Mucosa of descending colon (tissue), 3 donors: ENCODE measurements around the gene CPT1A. TPM values are rescaled to one million over a fixed set of nuclear protein-coding genes. Genes with fewer than 3 reads are reported as not detected.
"Not testable (repeated sequence)": the region's sequence is repeated elsewhere in the genome, so short reads cannot be mapped to it uniquely, and the experiment has no call there.

Experiments
- ATAC-seq: fragments of 200-7000 bp; cut with Tn5 transposase; one replicate; pipeline ENCODE4 v1.9.1; 2020; ENCODE audit warnings: mild to moderate bottlenecking, moderate library complexity
- DNase-seq, 3 donors: peaks; one replicate each; pipeline ENCODE4 v3.0.0-alpha.2; 2020
- H3K36me3 ChIP-seq: fragments of 200-600 bp; one replicate; pipeline ENCODE4 v1.8.0; 2021; ENCODE audit warnings: low read depth, mild to moderate bottlenecking
- H3K4me1 ChIP-seq: fragments of 200-600 bp; one replicate; pipeline ENCODE4 v1.8.0; 2021; ENCODE audit warnings: low read depth, mild to moderate bottlenecking
- H3K4me3 ChIP-seq: fragments of 200-600 bp; one replicate; pipeline ENCODE4 v1.8.0; 2021; ENCODE audit warnings: mild to moderate bottlenecking
- H3K9me3 ChIP-seq: fragments of 200-600 bp; one replicate; pipeline ENCODE4 v1.8.0; 2021; ENCODE audit warnings: mild to moderate bottlenecking
- intact Hi-C, 2 donors: fragments of 100-400 bp; cut with DNase I in 1 of 2; cut with micrococcal nuclease in 1 of 2; formaldehyde crosslinking; loops; one replicate each; pipeline versions ENCODE4 v1.11.0 to v1.11.1; 2022; cut with DNase I, micrococcal nuclease
- total RNA-seq, 3 donors: library from RNA; stranded (reverse); fragmentation: NEBNext Ultra II Directional in 2 of 3; extraction: Animal tissue kit (Norgen Biotek cat#: 25700) in 2 of 3; gene quantifications; one replicate each; pipeline versions ENCODE4 v1.2.1 to v1.2.4, GENCODE V29; 2021 to 2023
- TF ChIP-seq, protein P1 (sequence below): fragments of 200-600 bp; IDR thresholded peaks from one replicate; pipeline ENCODE4 v1.8.0; 2022; ENCODE audit warnings: antibody characterized with exemption, mild to moderate bottlenecking
- donor health status: DM: no; HTN: no; CAD: no; lungs with moderate emphysema.
- donor health status: DM: no; HTN: no; CAD: no.
- donor health status: DM: no; HTN: yes; CAD: no.

The CPT1A gene
- total RNA-seq, 3 donors from 2014 or later, result 130 to 191 (median 144) TPM

DNA sequence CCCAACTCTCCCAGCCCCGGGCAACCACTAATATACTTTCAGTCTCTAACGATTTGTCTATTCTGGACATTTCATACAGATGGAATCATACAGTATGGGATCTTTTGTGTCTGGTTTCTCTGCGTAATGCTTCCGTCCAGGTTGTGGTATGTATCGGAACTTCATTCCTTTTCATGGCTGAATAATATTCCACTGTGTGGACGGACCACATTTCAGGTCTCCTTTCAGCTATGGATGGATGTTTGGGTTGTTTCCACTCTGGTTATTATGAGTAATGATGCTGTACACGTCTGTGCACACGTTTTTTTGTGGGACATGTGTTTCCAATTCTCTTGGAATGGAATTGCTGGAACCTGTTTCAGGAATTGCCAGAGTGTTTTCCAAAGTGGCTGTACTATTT is 17.4 kb upstream of the CPT1A start:
- no peak for DNase-seq
- peaks cover 26% of the 10 kb centered on the region for H3K4me1 ChIP-seq
- intact Hi-C loops, result no loop called here
- H3K9me3 ChIP-seq, result peaks cover 3% of the 10 kb centered on the region
- TF ChIP-seq, protein P1, sequence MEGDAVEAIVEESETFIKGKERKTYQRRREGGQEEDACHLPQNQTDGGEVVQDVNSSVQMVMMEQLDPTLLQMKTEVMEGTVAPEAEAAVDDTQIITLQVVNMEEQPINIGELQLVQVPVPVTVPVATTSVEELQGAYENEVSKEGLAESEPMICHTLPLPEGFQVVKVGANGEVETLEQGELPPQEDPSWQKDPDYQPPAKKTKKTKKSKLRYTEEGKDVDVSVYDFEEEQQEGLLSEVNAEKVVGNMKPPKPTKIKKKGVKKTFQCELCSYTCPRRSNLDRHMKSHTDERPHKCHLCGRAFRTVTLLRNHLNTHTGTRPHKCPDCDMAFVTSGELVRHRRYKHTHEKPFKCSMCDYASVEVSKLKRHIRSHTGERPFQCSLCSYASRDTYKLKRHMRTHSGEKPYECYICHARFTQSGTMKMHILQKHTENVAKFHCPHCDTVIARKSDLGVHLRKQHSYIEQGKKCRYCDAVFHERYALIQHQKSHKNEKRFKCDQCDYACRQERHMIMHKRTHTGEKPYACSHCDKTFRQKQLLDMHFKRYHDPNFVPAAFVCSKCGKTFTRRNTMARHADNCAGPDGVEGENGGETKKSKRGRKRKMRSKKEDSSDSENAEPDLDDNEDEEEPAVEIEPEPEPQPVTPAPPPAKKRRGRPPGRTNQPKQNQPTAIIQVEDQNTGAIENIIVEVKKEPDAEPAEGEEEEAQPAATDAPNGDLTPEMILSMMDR, result no peak
- H3K36me3 ChIP-seq, result no peaks in the 10 kb centered on the region
- ATAC-seq, result no peak
- no peak overlapping the region for H3K4me3 ChIP-seq

DNA sequence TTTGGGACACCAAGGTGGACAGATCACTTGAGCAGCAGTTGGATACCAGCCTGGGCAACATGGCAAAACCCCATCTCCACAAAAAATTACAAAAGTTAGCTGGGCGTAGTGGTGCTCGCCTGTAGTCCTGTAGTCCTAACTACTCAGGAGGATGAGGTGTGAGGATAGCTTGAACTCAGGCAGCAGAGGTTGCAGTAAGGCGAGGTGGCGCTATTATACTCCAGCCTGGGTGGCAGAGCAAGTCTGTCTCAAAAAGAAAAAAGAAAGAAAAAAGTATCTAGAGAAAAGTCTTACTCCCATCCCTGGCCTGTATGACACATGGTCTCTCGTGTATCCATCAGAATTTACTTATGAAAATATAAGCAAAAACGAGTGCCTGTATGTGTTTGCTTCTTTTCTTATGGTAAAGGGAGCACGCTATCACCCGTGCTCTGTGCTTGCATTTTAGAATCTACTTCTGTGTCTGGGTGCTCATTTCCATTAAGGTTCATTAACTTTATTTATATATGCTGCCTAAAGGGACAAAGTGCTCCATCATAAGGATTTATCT is 15.4 kb upstream of the CPT1A start:
- H3K4me3 ChIP-seq, result no peak overlapping the region
- ATAC-seq (peak; percentile 31), DNase-seq (peak in 2 of 3 donors; percentile 16 to 30)
- no peaks in the 10 kb centered on the region for H3K9me3 ChIP-seq
- H3K36me3 ChIP-seq, result no peaks in the 10 kb centered on the region
- H3K4me1 ChIP-seq, result peaks cover 26% of the 10 kb centered on the region
- intact Hi-C loops, result no loop called here
- TF ChIP-seq, protein P1, result no peak

DNA sequence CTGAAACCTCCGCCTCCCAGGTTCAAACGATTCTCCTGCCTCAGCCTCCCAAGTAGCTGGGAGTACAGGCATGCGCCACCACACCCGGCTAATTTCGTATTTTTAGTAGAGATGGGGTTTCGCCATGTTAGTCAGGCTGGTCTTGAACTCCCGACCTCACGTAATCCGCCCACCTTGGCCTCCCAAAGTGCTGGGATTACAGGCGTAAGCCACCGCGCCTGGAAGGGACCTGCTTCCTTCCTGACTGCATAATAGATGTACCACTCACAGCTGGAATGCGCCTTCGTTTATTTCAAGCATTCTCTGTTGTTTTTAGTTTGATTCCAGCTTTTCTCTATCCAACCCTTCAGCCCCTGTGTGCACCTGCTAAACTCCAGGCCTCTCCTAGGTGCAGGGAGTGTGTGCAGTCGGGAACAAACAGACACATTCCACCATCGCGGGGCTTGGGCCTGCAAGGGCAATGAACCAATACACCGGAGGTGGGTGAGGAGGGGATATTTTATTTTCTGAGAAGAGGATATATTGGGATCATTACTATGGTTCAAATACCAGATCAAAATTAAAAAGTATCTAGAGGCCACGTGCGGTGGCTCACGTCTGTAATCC is 14.8 kb upstream of the CPT1A start:
- ATAC-seq, H3K36me3 ChIP-seq, H3K4me3 ChIP-seq, intact Hi-C loops, H3K9me3 ChIP-seq: not testable (repeated sequence)
- peaks cover 26% of the 10 kb centered on the region for H3K4me1 ChIP-seq
- DNase-seq, result peak in 1 of 3 donors; percentile 38

DNA sequence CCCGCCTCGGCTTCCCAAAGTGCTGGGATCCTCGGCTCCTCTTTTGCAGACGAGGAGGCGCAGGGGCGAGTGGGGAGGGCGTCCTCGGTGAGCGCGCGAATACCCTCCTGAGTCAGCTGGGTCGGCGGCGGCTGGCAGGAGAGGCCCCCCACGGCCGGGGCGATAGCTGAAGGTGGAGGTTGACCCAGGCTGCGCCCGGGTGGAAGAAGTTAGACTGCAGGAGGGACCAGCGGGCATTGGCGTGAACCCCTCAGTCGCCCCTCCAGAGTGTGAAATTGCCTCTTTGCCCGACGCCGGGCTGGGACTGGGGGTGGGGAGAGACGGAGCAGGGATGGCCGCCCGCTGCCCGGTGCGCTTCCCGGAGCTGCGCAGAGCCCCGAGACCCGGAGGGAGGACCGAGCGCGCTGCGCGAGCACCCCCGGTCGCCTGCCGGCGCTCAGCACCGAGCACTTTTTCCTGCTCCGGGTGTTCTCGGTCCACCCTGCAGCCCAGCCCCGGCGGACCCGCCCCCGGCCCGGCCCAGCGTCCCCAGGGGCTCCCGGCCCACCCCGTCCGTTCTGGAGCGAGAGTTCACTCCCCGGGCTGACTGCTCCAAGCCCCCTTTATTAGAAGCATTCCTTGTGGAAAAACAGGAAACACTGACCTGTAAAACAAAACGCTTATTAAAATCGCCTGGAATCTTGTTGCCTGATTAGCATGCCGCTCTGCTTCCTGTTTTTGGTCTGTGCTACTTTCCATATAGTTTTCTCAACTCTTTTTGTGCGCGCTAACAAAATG is 13.7 kb upstream of the CPT1A start:
- ATAC-seq (peak; percentile 82), DNase-seq (peak; percentile 33 to 86 (median 80))
- Histone ChIP-seq H3K9me3 (no peaks in the 10 kb centered on the region), H3K36me3 (no peaks in the 10 kb centered on the region), H3K4me3 (no peak overlapping the region), H3K4me1 (peaks cover 26% of the 10 kb centered on the region)
- TF ChIP-seq, protein P1, result peak; percentile 31
- intact Hi-C loops, result no loop called here

DNA sequence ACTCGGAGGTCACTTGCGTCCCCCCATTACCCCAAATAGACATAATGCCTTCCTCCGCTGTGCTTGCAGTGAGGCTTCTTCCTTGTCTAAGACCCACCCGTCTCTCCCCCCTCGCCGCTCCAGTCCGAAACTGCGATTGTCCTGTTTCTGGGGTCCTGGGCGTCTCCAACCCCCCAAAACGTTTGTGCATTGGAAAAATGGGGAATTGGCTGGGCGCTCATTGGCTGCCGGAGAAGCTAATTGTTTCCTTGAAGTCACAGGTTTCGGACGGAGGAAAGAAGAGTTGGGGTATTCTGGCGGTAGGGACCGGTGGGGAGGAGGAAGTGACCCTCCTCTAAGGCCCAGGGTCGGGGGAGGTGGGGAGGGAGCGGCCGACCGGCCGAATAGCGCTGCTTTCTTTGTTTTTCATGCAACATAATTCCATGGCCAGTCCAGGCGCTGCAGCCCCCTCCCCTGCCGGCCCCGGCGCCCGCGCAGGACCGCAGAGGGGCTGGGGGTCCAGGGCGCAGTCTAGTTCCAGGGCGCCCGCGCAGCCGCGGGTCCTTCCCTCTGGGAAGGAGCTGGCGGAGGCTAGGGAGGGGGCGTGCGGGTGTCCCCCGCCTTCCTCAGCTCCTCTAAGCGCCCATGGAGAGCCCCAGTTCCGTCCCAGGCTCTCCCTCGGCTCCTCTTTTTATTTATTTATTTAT is 12.7 kb upstream of the CPT1A start:
- no peak for DNase-seq
- no peak for ATAC-seq
- TF ChIP-seq, protein P1, result no peak
- Histone ChIP-seq H3K4me3 (no peak overlapping the region), H3K36me3 (no peaks in the 10 kb centered on the region), H3K4me1 (peaks cover 26% of the 10 kb centered on the region), H3K9me3 (no peaks in the 10 kb centered on the region)
- intact Hi-C loops, result no loop called here
